ENCODE results near the gene C1QBP. TPM values are rescaled to one million over a fixed set of nuclear protein-coding genes. Genes with fewer than 3 reads are reported as not detected.

C1QBP gene
- total and polyA plus RNA-seq, 4 donors: 51.8 to 111 (median 59.3) TPM

DNA sequence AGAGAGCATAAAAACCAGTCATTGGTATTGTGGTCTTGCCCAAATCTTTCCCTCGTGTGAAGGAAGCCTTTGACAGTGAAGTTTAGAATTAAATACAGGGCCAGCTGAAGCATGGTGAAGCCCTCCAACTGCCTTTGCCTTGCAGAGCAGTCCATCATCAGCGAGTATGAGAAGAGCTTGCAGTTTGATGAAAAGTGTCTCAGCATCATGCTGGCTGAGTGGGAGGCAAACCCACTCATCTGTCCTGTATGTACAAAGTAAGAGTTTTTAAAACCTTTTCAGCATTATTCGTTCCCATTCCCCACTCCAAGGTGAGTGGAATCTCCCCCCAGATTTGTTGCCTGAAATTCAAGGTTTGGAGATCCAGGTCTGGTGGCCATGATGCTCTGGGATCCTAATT, 13.1 kb downstream of the C1QBP start:
- ATAC-seq (ENCODE audit: low FRiP score): no peak
- intact Hi-C loops (cut with DNase I): no loop called here
- no peak overlapping the region for H3K4me3 ChIP-seq (ENCODE audit: low read length in 2 of 2)
- no peak for DNase-seq
- peaks cover 6 to 12% of the 10 kb centered on the region in 2 donors for H3K36me3 ChIP-seq (ENCODE audit: control insufficient read depth in 1 of 2, insufficient read depth in 2 of 2, low read length in 1 of 2)
- no peak overlapping the region for H3K27ac ChIP-seq (ENCODE audit: low read depth in 1 of 2, low read length in 2 of 2)
- H3K9me3 ChIP-seq (ENCODE audit: control insufficient read depth, low read length): no peaks in the 10 kb centered on the region
- WGBS, 2 donors: 78 to 90% methylated on average over 3 of the region's 3 CpGs
- H3K4me1 ChIP-seq (ENCODE audit: control insufficient read depth in 1 of 2, insufficient read depth in 2 of 2, low read length in 2 of 2): no peaks in the 10 kb centered on the region
- no peaks in the 10 kb centered on the region for H3K27me3 ChIP-seq (ENCODE audit: control insufficient read depth in 1 of 2, insufficient read depth in 2 of 2, low read length in 1 of 2)

DNA sequence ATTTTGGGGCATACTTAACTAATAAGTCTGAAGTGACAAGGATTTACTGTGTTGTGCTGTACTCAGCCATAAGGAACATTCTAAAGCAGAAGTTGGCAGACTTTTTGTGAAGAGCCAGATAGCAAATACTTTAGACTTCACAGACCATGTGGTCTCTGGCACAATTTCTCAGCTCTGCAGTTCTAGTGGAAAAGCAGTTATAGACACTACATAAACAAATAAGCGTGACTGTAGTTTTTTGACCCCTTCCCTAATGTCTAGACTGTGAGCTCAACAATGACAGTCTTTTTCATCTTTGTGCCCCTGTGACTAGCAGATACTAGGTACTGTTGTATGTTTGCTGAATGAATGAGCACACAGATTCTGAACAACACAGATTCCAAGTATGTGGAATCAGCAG, 14.0 kb downstream of the C1QBP start:
- no peaks in the 10 kb centered on the region for H3K27me3 ChIP-seq (ENCODE audit: control insufficient read depth in 1 of 2, insufficient read depth in 2 of 2, low read length in 1 of 2)
- no peaks in the 10 kb centered on the region for H3K9me3 ChIP-seq (ENCODE audit: control insufficient read depth, low read length)
- DNase-seq (no peak), ATAC-seq (ENCODE audit: low FRiP score) (no peak)
- H3K4me3 ChIP-seq (ENCODE audit: low read length in 2 of 2): no peak overlapping the region
- H3K27ac ChIP-seq (ENCODE audit: low read depth in 1 of 2, low read length in 2 of 2): no peak overlapping the region
- peaks cover 6 to 12% of the 10 kb centered on the region in 2 donors for H3K36me3 ChIP-seq (ENCODE audit: control insufficient read depth in 1 of 2, insufficient read depth in 2 of 2, low read length in 1 of 2)
- intact Hi-C loops (cut with DNase I): no loop called here
- 50 to 60% methylated on average over 1 of the region's 1 CpG for WGBS, 2 donors
- H3K4me1 ChIP-seq (ENCODE audit: control insufficient read depth in 1 of 2, insufficient read depth in 2 of 2, low read length in 2 of 2): no peaks in the 10 kb centered on the region

DNA sequence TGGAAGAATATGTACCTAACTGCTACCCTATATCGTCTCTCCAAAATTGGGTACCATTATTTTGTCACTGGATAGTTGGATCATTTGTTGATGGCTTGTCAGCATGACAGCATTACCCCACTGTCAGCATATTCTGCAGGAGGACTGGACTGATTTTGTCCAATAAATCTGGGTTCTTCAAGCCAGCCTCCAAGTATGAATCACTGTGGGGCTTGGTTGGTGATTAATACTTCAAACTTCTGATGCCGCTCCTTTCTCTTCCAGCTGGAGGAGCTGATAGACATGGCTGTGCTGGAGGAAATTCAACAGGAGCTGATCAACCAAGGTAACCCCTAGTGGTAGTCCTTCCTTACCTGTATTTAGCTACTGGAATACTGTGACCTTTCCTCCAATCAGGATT, 16.4 kb downstream of the C1QBP start:
- Histone ChIP-seq H3K4me1 (ENCODE audit: control insufficient read depth in 1 of 2, insufficient read depth in 2 of 2, low read length in 2 of 2) (peaks cover 0 to 4% of the 10 kb centered on the region in 2 donors), H3K27ac (ENCODE audit: low read depth in 1 of 2, low read length in 2 of 2) (no peak overlapping the region), H3K36me3 (ENCODE audit: control insufficient read depth in 1 of 2, insufficient read depth in 2 of 2, low read length in 1 of 2) (peaks cover 2 to 6% of the 10 kb centered on the region in 2 donors), H3K4me3 (ENCODE audit: low read length in 2 of 2) (no peak overlapping the region), H3K9me3 (ENCODE audit: control insufficient read depth, low read length) (no peaks in the 10 kb centered on the region), H3K27me3 (ENCODE audit: control insufficient read depth in 1 of 2, insufficient read depth in 2 of 2, low read length in 1 of 2) (no peaks in the 10 kb centered on the region)
- 87 to 88% methylated on average over 2 of the region's 2 CpGs for WGBS, 2 donors
- DNase-seq: no peak
- ATAC-seq (ENCODE audit: low FRiP score): no peak
- intact Hi-C loops (cut with DNase I): no loop called here

DNA sequence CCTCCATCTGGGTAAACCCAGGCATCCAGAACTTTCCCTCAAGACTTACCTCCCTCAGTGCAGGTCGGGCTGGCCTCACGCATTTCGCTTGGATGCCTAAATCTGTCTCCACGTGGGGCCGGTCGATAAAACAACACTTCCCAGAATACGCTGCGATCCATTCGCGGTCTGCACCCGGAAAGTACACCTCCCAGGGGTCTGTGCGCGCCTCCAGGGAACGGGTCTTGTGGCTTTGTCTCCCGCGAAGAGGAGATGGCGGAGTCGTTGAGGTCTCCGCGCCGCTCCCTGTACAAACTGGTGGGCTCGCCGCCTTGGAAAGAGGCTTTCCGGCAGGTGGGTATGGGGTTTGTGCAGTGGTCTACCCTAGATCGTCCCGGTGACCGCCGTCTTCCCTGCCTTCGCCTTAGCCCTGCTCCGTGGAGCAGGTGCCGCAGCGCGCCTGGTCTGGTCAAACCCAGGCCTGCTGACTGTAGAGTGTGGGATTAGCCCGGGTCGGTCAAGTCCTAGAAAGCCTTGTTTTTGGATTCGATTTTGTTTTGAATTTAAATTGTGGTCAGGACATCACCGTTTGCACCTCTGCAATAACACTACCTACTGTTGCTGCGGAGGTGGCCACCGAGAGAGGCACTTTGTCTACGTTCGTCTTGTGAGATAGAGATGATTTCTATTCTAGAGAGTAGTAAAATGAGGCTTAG, 18.8 kb downstream of the C1QBP start, which contains the start of gene RPAIN:
RPAIN (plus strand) TSS at position 224 of the 695 bp plus-strand sequence; CDS start at position 253, 29 bp downstream.
- DNase-seq: peak; percentile 93 to 94
- peak within 1 kb of the TSS; percentile 36 to 83 for H3K4me3 ChIP-seq (ENCODE audit: low read length in 2 of 2)
- H3K27ac ChIP-seq (ENCODE audit: low read depth in 1 of 2, low read length in 2 of 2): peak within 1 kb of the TSS in 1 of 2 donors; percentile 46
- ATAC-seq (ENCODE audit: low FRiP score): peak; percentile 94
- 0% methylated on average over 41 of the region's 41 CpGs for WGBS, 2 donors
- no peaks in the 10 kb centered on the region for H3K9me3 ChIP-seq (ENCODE audit: control insufficient read depth, low read length)
- no peaks in the 10 kb centered on the region for H3K27me3 ChIP-seq (ENCODE audit: control insufficient read depth in 1 of 2, insufficient read depth in 2 of 2, low read length in 1 of 2)
- H3K36me3 ChIP-seq (ENCODE audit: control insufficient read depth in 1 of 2, insufficient read depth in 2 of 2, low read length in 1 of 2): no peaks in the 10 kb centered on the region
- H3K4me1 ChIP-seq (ENCODE audit: control insufficient read depth in 1 of 2, insufficient read depth in 2 of 2, low read length in 2 of 2): peaks cover 0 to 4% of the 10 kb centered on the region in 2 donors
- intact Hi-C loops (cut with DNase I): loop anchor here in 1 of 2 donors (1.0 kb wide), 1 partner anchor 19 kb away; the partner anchor contains the start of gene C1QBP

DNA sequence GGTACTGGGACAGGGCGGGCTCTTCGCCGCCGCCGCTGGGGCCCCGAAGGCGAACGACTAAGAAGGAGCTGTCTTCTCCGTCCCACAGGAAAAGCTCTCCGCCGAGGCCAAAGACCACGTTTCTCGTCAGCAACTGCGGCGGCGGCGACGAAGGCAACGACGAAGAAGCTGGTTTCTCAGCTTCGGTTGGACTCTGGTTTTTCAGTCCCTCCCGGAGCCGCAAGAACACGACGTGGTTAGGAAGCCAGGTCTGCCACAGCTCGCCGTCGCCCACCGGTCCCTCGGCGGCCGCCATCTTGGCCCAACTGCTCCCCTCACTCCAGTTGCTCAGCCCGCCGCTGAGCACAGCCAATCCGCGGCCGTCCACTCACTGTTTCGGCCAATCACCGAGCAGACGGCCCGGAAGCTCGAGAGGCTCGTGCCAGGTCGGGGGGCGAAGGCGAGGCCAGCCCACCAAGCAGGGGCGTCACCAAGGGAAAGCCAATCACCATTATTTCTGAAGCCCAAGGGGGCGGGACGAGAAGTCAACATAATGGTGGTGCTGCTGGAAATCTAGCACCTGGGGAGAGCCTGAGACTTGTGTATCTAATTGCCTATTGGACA, 19.5 kb downstream of the C1QBP start, which contains the start of gene NUP88:
NUP88 (minus strand) TSS at position 307 of the 603 bp plus-strand sequence; CDS start at position 295, 12 bp downstream.
- WGBS, 2 donors: 0% methylated on average over 49 of the region's 49 CpGs
- Histone ChIP-seq H3K9me3 (ENCODE audit: control insufficient read depth, low read length) (no peaks in the 10 kb centered on the region), H3K4me3 (ENCODE audit: low read length in 2 of 2) (peak within 1 kb of the TSS; percentile 31 to 83), H3K36me3 (ENCODE audit: control insufficient read depth in 1 of 2, insufficient read depth in 2 of 2, low read length in 1 of 2) (no peaks in the 10 kb centered on the region), H3K4me1 (ENCODE audit: control insufficient read depth in 1 of 2, insufficient read depth in 2 of 2, low read length in 2 of 2) (peaks cover 0 to 4% of the 10 kb centered on the region in 2 donors), H3K27ac (ENCODE audit: low read depth in 1 of 2, low read length in 2 of 2) (peak within 1 kb of the TSS in 1 of 2 donors; percentile 46), H3K27me3 (ENCODE audit: control insufficient read depth in 1 of 2, insufficient read depth in 2 of 2, low read length in 1 of 2) (no peaks in the 10 kb centered on the region)
- intact Hi-C loops (cut with DNase I): loop anchor here in 1 of 2 donors (1.0 kb wide), 1 partner anchor 20 kb away; the partner anchor contains the start of gene C1QBP
- ATAC-seq (ENCODE audit: low FRiP score) (peak; percentile 99), DNase-seq (peak; percentile 98 to 99)

DNA sequence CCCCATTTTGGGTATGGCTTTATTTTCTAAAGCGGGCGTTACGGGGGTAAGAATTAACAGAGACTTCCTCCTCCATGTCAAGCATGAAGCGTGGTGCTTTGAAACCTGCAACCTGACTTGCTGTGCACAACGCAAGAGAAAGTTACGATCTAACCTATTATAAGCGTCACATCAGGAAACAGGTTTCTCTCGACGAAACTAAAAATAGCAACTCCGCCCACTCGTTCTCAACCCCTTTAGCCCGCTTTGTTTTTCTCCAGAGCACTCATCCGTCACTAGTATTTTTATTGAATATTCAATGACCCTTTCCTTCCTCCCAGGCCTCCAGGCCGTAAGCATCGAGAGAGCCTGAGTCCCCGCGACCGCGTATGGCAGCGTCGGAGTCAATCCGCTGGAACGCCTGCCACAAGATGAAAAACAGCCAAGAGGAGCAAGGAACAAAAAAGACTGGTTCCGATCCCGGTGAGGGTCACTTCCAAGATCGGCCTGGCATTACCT, 20.0 kb downstream of the C1QBP start:
- Histone ChIP-seq H3K9me3 (ENCODE audit: control insufficient read depth, low read length) (no peaks in the 10 kb centered on the region), H3K4me1 (ENCODE audit: control insufficient read depth in 1 of 2, insufficient read depth in 2 of 2, low read length in 2 of 2) (peaks cover 0 to 8% of the 10 kb centered on the region in 2 donors), H3K27me3 (ENCODE audit: control insufficient read depth in 1 of 2, insufficient read depth in 2 of 2, low read length in 1 of 2) (no peaks in the 10 kb centered on the region), H3K36me3 (ENCODE audit: control insufficient read depth in 1 of 2, insufficient read depth in 2 of 2, low read length in 1 of 2) (no peaks in the 10 kb centered on the region), H3K4me3 (ENCODE audit: low read length in 2 of 2) (peak overlapping the region; percentile 31 to 77), H3K27ac (ENCODE audit: low read depth in 1 of 2, low read length in 2 of 2) (peak overlapping the region in 1 of 2 donors; percentile 46)
- intact Hi-C loops (cut with DNase I): loop anchor here in 1 of 2 donors (1.0 kb wide), 1 partner anchor 20 kb away; the partner anchor contains the start of gene C1QBP
- peak; percentile 19 for ATAC-seq (ENCODE audit: low FRiP score)
- WGBS, 2 donors: 0 to 1% methylated on average over 26 of the region's 26 CpGs
- DNase-seq: no peak

DNA sequence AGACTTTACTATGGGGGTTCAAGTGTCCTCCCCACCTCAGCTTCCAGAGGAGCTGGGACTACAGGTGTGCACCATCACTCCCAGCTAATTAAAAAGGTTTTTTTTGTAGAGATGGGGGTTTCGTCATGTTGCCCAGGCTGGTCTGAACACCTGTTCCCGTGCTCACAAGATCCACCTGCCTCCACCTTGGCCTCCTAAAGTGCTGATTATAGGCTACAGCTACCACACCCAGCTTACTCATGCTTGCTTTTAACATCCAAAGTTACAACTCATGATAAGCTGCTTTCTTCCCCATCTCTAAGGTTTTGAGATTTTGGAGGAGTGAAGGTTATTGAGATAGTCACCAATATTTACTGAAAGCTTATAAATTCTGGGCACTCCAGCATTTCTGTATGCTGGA, 22.1 kb downstream of the C1QBP start:
- Histone ChIP-seq H3K27me3 (ENCODE audit: control insufficient read depth in 1 of 2, insufficient read depth in 2 of 2, low read length in 1 of 2) (no peaks in the 10 kb centered on the region), H3K9me3 (ENCODE audit: control insufficient read depth, low read length) (no peaks in the 10 kb centered on the region), H3K4me1 (ENCODE audit: control insufficient read depth in 1 of 2, insufficient read depth in 2 of 2, low read length in 2 of 2) (peaks cover 0 to 8% of the 10 kb centered on the region in 2 donors), H3K4me3 (ENCODE audit: low read length in 2 of 2) (no peak overlapping the region), H3K36me3 (ENCODE audit: control insufficient read depth in 1 of 2, insufficient read depth in 2 of 2, low read length in 1 of 2) (peaks cover 0 to 2% of the 10 kb centered on the region in 2 donors), H3K27ac (ENCODE audit: low read depth in 1 of 2, low read length in 2 of 2) (no peak overlapping the region)
- WGBS, 2 donors: 89% methylated on average over 2 of the region's 2 CpGs
- DNase-seq (no peak), ATAC-seq (ENCODE audit: low FRiP score) (no peak)
- intact Hi-C loops (cut with DNase I): no loop called here

DNA sequence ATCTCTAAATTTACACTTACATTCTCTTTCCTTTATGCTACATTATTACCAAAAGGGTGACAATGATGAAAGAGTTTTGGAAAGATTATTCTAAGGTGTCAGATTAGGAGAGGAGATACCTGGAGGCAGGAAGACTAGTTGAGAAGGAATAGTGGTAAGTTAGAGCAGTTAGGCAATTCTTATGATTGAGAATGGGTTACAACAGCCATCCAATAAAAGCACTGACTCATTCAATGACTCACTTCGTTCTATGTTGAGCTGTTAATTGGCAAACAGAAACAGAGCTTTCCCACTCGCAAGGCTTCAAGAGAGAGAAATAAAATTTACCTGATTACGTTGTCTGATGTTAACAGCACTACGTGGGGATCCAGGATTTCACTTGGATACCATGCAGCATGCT, 25.3 kb downstream of the C1QBP start:
- WGBS, 2 donors: 2 to 5% methylated on average over 4 of the region's 4 CpGs
- intact Hi-C loops (cut with DNase I): no loop called here
- peak; percentile 82 for ATAC-seq (ENCODE audit: low FRiP score)
- H3K9me3 ChIP-seq (ENCODE audit: control insufficient read depth, low read length): no peaks in the 10 kb centered on the region
- H3K36me3 ChIP-seq (ENCODE audit: control insufficient read depth in 1 of 2, insufficient read depth in 2 of 2, low read length in 1 of 2): peaks cover 2% of the 10 kb centered on the region in 2 donors
- peak overlapping the region in 1 of 2 donors; percentile 26 for H3K27ac ChIP-seq (ENCODE audit: low read depth in 1 of 2, low read length in 2 of 2)
- H3K27me3 ChIP-seq (ENCODE audit: control insufficient read depth in 1 of 2, insufficient read depth in 2 of 2, low read length in 1 of 2): no peaks in the 10 kb centered on the region
- peaks cover 0 to 8% of the 10 kb centered on the region in 2 donors for H3K4me1 ChIP-seq (ENCODE audit: control insufficient read depth in 1 of 2, insufficient read depth in 2 of 2, low read length in 2 of 2)
- H3K4me3 ChIP-seq (ENCODE audit: low read length in 2 of 2): no peak overlapping the region
- DNase-seq: no peak
